GOT3 (cell line): ENCODE results near the gene ZDHHC11.
"Not testable (repeated sequence)": the region's sequence is repeated elsewhere in the genome, so short reads cannot be mapped to it uniquely, and the experiment has no call there.

Experiments used
- DNase-seq: peaks from one replicate; lab custom pipeline; 2025; ENCODE audit warnings: mixed read lengths; lab: John Stamatoyannopoulos, UW

ZDHHC11 gene

GRCh38 chr5:761059-761771 is 89.6 kb downstream of the ZDHHC11 start:
- DNase-seq: no peak

- no peak for DNase-seq
Observed at GRCh38 chr5:760363-761058, 90.3 kb downstream of the ZDHHC11 start.

GRCh38 chr5:759781-760362 is 90.9 kb downstream of the ZDHHC11 start:
- DNase-seq: no peak

- no peak for DNase-seq
Observed at GRCh38 chr5:759111-759751, 91.6 kb downstream of the ZDHHC11 start.

GRCh38 chr5:758698-759053 is 92.1 kb downstream of the ZDHHC11 start:
- no peak for DNase-seq

GRCh38 chr5:757931-758697 is 92.7 kb downstream of the ZDHHC11 start:
- no peak for DNase-seq

- no peak for DNase-seq
Observed at GRCh38 chr5:757346-757930, 93.3 kb downstream of the ZDHHC11 start.

- no peak for DNase-seq
Observed at GRCh38 chr5:756865-757345, 93.9 kb downstream of the ZDHHC11 start.

- DNase-seq: no peak
Observed at GRCh38 chr5:756171-756570, 94.6 kb downstream of the ZDHHC11 start.

- not testable (repeated sequence) for DNase-seq
Observed at GRCh38 chr5:754143-754632, 96.6 kb downstream of the ZDHHC11 start.

- not testable (repeated sequence) for DNase-seq
Observed at GRCh38 chr5:753567-754142, 97.1 kb downstream of the ZDHHC11 start.

- DNase-seq: not testable (repeated sequence)
Observed at GRCh38 chr5:752532-753115, 98.2 kb downstream of the ZDHHC11 start.

GRCh38 chr5:751992-752391 is 98.8 kb downstream of the ZDHHC11 start:
- DNase-seq: not testable (repeated sequence)

- no peak for DNase-seq
Observed at GRCh38 chr5:751496-751895, 99.3 kb downstream of the ZDHHC11 start.

GRCh38 chr5:750226-750625 is 100.6 kb downstream of the ZDHHC11 start:
- DNase-seq: not testable (repeated sequence)

GRCh38 chr5:749101-749670 is 101.6 kb downstream of the ZDHHC11 start:
- no peak for DNase-seq

- DNase-seq: not testable (repeated sequence)
Observed at GRCh38 chr5:748011-748980, 102.5 kb downstream of the ZDHHC11 start.

GRCh38 chr5:747303-747844 is 103.4 kb downstream of the ZDHHC11 start:
- DNase-seq: not testable (repeated sequence)
